HG03442 (cell line): ENCODE measurements around the gene KCNK3.
"Not testable (repeated sequence)": the region's sequence is repeated elsewhere in the genome, so short reads cannot be mapped to it uniquely, and the experiment has no call there.

Experiments used
- ATAC-seq: cut with Tn5 transposase; IDR thresholded peaks from one replicate; pipeline ENCODE4 v1.9.1; 2021; ENCODE audit warnings: mild to moderate bottlenecking, moderate library complexity; ENCODE audit not compliant: unreplicated experiment

KCNK3 gene

GRCh38 chr2:26692279-26692896 lies at the start of gene KCNK3:
TSS of gene KCNK3 (plus strand) at chr2:26692722. CDS start at chr2:26692876, 154 bp downstream.
- ATAC-seq: no peak

DNA sequence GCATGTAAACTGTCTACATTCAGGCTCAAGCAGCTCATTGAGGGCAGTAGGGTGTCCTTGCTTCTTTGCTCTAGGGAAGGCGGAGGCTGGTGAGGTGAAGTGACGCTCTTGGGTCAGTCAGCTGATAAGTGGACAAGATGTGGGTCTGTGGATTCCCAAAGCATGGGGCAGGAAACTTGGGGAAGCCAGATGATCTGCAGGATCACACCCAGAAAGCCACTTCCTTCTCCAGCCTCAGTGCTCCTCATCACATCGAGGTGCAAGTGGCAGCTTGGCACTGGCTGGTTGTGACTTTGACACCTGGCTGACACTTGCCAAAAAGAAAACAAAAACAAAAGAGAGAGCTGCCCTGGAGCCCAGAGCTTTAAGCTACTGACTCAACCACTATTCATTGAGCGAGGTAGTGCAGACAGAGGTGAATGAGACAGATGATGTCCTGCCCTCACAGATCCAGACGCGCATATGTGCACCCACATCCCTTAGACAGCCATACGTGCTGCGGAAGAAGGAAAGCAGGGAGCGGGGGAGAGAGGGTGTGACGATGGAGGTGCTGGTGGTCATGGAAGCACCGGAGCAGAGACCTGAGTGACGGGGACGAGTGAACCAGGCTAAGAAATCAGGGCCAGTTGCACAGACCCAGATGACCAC lies 48.2 kb upstream of the KCNK3 start:
- no peak for ATAC-seq

- ATAC-seq: no peak
Measured at GRCh38 chr2:26645762-26646161, 46.8 kb upstream of the KCNK3 start.

- ATAC-seq: no peak
Measured at GRCh38 chr2:26646986-26647672, 45.4 kb upstream of the KCNK3 start.

- no peak for ATAC-seq
Measured at GRCh38 chr2:26647981-26648380, 44.5 kb upstream of the KCNK3 start.

DNA sequence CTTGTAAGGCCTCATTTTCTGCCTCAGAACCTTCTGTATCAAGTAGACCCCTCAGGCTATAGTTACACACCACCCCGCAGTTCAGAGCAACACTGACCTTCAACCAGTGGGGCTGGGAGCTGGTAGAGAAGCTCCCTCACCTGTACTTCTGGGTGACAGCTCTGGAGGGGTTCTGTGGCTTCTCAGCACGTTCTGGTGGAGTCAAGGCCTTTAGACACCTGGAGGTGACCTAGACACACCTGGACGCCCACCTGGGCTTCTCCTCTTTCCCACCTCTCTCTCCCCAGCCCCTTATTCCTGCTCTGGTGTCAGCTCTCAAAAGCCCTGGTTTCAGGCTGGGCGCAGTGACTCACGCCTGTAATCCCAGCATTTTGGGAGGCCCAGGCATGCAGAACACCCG lies 44.0 kb upstream of the KCNK3 start:
- ATAC-seq: no peak

- no peak for ATAC-seq
Measured at GRCh38 chr2:26649322-26649721, 43.2 kb upstream of the KCNK3 start.

DNA sequence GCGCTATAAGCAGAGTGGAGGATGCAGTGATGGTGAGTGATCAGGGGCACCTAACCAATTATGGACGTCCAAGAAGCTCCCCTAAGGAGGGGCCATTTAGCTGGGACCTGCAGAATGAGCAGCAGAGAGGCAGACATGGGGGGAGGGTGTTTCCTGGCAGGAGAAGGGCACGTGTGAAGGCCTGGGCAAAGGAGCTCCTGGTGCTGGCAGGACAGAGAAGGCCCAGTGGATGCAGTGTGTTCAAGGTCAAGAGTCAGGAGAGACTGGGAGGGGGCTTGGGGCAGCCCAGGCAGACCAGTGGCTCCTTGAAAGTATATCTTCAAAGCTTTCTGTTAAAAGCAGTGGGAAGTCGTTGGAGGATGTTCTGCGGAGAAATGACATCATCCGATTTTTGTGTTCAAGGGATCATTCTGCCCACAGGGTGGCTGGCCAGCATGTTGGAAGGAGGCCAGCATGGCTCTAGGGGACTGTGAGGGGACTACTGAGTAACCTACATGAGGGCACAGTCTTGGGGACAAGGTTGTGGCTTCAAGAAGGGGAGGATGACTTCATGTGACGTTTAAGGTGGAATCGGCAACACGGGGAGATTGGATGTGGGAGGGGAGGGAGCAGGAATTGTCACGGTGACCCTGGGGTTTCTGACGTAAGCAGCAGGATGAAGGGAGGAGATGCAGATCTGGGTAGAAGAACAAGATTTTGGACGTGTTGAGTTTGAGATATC lies 42.4 kb upstream of the KCNK3 start:
- ATAC-seq: no peak

- no peak for ATAC-seq
Measured at GRCh38 chr2:26650713-26651469, 41.6 kb upstream of the KCNK3 start.

DNA sequence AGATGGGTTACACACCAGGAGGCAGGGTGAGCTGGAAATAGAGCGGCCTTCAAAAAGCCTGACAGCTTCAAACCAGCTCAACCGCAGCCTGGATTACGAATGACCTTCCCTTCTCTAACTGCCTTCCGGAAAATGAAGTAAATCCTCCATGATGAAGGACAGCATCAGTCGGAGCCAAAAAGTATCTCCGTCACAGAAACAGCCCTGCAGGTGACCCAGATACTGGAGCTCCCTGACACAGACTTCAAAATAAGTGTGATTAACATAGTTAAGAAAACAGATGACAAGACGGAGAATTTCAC lies 41.1 kb upstream of the KCNK3 start:
- no peak for ATAC-seq

- ATAC-seq: no peak
Measured at GRCh38 chr2:26651799-26652198, 40.7 kb upstream of the KCNK3 start.

GRCh38 chr2:26652361-26653041 lies 40.0 kb upstream of the KCNK3 start:
- no peak for ATAC-seq

- no peak for ATAC-seq
Measured at GRCh38 chr2:26653207-26654060, 39.1 kb upstream of the KCNK3 start.

- no peak for ATAC-seq
Measured at GRCh38 chr2:26654061-26654340, 38.5 kb upstream of the KCNK3 start.

DNA sequence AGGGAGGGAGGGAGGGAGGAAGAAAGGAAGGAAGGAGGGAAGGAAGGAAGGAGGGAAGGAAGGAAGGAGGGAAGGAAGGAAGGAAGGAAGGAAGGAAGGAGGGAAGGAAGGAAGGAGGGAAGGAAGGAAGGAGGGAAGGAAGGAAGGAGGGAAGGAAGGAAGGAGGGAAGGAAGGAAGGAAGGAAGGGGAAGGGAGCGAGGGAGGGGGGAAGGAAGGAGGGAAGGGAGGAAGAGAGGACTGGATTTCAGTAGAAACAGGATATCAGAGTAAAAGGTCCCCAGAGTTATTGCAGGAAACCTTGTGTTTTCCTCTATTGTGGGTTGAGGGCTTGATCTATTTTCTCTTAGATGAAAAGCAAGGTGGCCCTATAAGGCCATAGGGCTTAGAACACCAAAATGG lies 37.4 kb upstream of the KCNK3 start:
- ATAC-seq: not testable (repeated sequence)

DNA sequence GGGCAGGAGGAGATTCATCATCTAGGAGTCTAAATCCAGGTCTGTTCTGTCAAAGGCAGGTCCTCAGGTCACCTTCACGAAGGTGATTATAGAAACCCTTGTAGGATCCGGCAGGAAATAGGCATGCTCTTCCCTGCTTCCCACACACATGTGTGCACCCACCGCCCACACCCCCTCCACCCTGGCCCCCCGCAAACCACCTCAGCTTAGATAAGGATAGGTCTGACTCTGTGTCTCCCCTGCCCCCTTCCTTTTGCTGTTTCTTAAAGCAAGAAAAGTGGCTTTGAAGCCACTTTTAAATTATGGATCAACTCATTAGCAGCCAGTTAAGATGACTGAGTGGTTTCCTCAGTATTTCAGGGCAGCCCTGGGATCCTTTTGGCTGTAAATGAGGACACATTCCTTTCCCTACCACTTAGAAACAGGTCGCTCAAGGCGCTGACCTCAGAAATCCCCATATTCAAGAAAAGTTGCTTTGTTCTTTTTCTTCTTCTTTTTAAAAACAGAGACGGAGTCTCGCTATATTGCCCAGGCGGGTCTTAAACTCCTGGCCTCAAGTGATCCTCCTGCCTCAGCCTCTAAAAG lies 36.8 kb upstream of the KCNK3 start:
- no peak for ATAC-seq

DNA sequence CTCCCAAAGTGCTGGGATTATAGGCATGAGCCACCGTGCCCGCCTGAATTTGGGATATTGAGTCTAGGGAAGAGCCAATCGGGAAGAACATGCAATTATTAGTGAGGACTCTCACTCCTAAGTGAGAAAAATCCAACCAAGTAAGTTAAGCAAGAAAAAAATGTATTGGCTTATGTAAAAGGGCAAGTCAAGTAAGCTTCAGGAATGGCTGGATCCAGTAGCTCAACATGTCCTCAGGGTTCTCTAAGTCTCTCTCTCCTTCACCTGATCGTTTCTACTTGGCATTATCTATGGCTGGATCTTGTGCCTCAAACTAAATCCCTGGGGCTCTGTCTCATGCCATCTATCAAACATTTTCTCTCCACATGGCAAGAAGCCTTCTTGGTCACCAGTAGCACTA lies 35.3 kb upstream of the KCNK3 start:
- ATAC-seq: no peak

DNA sequence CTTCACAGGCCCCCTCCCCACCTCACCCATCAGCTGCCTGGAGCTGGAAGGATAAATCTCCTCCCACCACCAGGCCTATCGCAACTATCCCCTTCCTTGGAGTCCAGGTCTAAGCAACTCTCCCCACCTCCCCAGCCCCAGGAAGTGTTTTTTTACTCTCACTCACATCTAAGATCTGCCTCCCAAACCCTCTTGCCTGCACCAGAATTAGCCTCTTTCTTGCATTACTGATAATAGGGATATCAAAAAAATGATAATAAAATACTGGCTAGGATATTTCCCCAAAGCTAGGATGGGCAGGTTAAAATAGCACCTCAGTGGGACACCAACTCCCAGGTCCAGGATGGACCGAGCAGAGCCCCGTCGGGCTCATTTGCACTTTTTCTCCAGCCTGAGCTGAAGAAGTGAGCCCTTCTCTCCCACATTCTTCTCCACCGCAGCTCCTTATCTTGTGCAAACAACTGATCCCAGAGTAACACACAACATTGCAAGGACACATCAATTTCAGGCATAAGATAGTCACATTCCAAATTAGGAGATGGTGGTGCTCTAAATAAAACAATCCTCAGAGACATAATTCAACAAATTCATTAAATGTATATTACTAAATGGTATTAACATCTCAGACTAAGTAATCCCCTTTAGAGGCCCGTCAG lies 33.7 kb upstream of the KCNK3 start:
- ATAC-seq: no peak

- no peak for ATAC-seq
Measured at GRCh38 chr2:26660363-26660962, 32.1 kb upstream of the KCNK3 start.
